ENCODE data around the gene KDM5B. TPM values are rescaled to one million over a fixed set of nuclear protein-coding genes. Genes with fewer than 3 reads are reported as not detected.
A peak's percentile ranks its signal among the peaks of the same experiment; 100 is the strongest.

KDM5B gene
- total RNA-seq, 2 experiments from 2014 or later = not detected

DNA sequence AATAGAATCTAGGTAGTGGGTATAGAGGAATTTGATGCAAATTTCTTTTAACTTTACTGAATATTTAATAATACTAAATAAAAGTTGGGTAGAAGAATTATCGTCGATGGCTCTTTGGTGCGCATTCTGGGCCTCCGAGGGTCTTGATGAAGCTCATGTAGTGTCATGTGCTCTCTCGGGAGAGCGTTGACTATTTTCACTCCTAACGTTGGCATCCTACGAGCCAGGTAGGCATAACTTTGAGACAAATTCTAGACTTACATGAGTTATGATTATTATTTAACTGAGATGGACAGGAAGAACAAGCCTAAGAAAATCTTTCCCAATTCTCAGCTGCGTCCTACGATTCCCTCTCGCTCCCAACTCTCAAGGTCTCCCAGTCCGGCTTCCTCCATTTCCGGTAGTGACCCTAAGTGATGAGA is 2.0 kb upstream of the KDM5B start:
- Histone ChIP-seq H3K79me2 (ENCODE audit: insufficient read depth, low read depth, low read length) (no peaks in the 10 kb centered on the region), H4K20me1 (ENCODE audit: insufficient read depth, low read length) (no peaks in the 10 kb centered on the region), H3K4me3 (ENCODE audit: low read depth, low read length, poor library complexity, severe bottlenecking) (peak overlapping the region; percentile 16), H2AFZ (ENCODE audit: low read length) (no peak overlapping the region), H3K27ac (ENCODE audit: low read depth, low read length, poor library complexity, severe bottlenecking) (no peak overlapping the region), H3K36me3 (ENCODE audit: insufficient read depth, low read length) (no peaks in the 10 kb centered on the region), H3K9me2 (ENCODE audit: insufficient read depth, low read length) (no peaks in the 10 kb centered on the region), H3K4me2 (ENCODE audit: low read length) (peak overlapping the region; percentile 71; the same call in 1 of the 2 replicates), H3K4me1 (ENCODE audit: insufficient read depth, low read length, poor library complexity, severe bottlenecking) (no peaks in the 10 kb centered on the region), H3K9me3 (ENCODE audit: low read length) (no peaks in the 10 kb centered on the region)
- POLR2A ChIA-PET = interaction anchor here (1.0 kb wide), 1 partner anchor 18 kb away, joined by 5 read pairs; no protein-coding TSS in a partner anchor
- TF ChIP-seq, protein P1, sequence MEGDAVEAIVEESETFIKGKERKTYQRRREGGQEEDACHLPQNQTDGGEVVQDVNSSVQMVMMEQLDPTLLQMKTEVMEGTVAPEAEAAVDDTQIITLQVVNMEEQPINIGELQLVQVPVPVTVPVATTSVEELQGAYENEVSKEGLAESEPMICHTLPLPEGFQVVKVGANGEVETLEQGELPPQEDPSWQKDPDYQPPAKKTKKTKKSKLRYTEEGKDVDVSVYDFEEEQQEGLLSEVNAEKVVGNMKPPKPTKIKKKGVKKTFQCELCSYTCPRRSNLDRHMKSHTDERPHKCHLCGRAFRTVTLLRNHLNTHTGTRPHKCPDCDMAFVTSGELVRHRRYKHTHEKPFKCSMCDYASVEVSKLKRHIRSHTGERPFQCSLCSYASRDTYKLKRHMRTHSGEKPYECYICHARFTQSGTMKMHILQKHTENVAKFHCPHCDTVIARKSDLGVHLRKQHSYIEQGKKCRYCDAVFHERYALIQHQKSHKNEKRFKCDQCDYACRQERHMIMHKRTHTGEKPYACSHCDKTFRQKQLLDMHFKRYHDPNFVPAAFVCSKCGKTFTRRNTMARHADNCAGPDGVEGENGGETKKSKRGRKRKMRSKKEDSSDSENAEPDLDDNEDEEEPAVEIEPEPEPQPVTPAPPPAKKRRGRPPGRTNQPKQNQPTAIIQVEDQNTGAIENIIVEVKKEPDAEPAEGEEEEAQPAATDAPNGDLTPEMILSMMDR (conservative IDR thresholded peaks at IDR 0.05; ENCODE audit: low read length) = no peak
- no peak for TF ChIP-seq EZH2phosphoT487 (IDR thresholded peaks at IDR 0.05; ENCODE audit: borderline replicate concordance, low read depth, low read length)
- intact Hi-C loops (cut with micrococcal nuclease; ENCODE audit: unreplicated experiment) = no loop called here
- no TSS peak for BruUV-seq (replicated peaks)
- no peak for DNase-seq (ENCODE audit: low spot score)
- CTCF ChIA-PET (ENCODE audit: unreplicated experiment) = interaction anchor here (1.1 kb wide), 1 partner anchor 1388 kb away, joined by 3 read pairs; no protein-coding TSS in a partner anchor

- no peak for DNase-seq (ENCODE audit: low spot score)
- H3K9me3 ChIP-seq (ENCODE audit: low read length) = no peaks in the 10 kb centered on the region
- ChIA-PET CTCF (ENCODE audit: unreplicated experiment) (interaction anchor here (1.1 kb wide), 1 partner anchor 1389 kb away, joined by 3 read pairs; no protein-coding TSS in a partner anchor), POLR2A (interaction anchor here (1.0 kb wide), 1 partner anchor 18 kb away, joined by 5 read pairs; no protein-coding TSS in a partner anchor)
- BruUV-seq (replicated peaks) = no TSS peak
- no peak overlapping the region for H3K4me2 ChIP-seq (ENCODE audit: low read length)
- no peaks in the 10 kb centered on the region for H3K9me2 ChIP-seq (ENCODE audit: insufficient read depth, low read length)
- H3K4me1 ChIP-seq (ENCODE audit: insufficient read depth, low read length, poor library complexity, severe bottlenecking) = no peaks in the 10 kb centered on the region
- no peak overlapping the region for H3K4me3 ChIP-seq (ENCODE audit: low read depth, low read length, poor library complexity, severe bottlenecking)
- H2AFZ ChIP-seq (ENCODE audit: low read length) = no peak overlapping the region
- no peaks in the 10 kb centered on the region for H3K36me3 ChIP-seq (ENCODE audit: insufficient read depth, low read length)
- no peak overlapping the region for H3K27ac ChIP-seq (ENCODE audit: low read depth, low read length, poor library complexity, severe bottlenecking)
- TF ChIP-seq, protein P1 (conservative IDR thresholded peaks at IDR 0.05; ENCODE audit: low read length) = no peak
- no peak for TF ChIP-seq EZH2phosphoT487 (IDR thresholded peaks at IDR 0.05; ENCODE audit: borderline replicate concordance, low read depth, low read length)
- H3K79me2 ChIP-seq (ENCODE audit: insufficient read depth, low read depth, low read length) = no peaks in the 10 kb centered on the region
- no peaks in the 10 kb centered on the region for H4K20me1 ChIP-seq (ENCODE audit: insufficient read depth, low read length)
- intact Hi-C loops (cut with micrococcal nuclease; ENCODE audit: unreplicated experiment) = no loop called here
Observed at GRCh38 chr1:202809597-202810159, 1.5 kb upstream of the KDM5B start.

DNA sequence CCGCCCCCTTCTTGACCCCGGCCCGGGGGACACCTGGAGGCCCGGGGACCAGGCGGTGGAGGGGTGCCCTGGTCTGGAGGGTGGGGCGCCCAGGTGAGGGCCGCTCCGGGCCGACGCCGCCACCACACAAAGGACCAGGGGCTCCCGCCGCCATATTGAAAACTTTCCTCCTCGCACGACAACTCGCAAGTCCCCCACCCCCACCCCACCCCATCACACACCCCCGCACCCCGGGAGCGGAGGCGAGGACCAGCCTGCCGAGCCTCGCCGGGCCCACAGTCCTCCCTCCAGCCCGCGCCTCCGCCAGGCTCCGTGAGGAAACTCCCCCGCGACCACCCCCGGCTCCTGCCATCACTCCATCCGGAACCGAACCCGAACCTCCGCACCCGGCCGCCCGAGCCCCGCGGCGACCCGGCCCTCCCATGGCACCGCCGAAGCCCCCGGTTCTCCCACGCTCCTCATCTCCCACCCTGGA is 733 bp downstream of the KDM5B start:
- ChIA-PET POLR2A (no interaction called here), CTCF (ENCODE audit: unreplicated experiment) (no interaction called here)
- H3K4me3 ChIP-seq (ENCODE audit: low read depth, low read length, poor library complexity, severe bottlenecking) = no peak overlapping the region
- no peak overlapping the region for H2AFZ ChIP-seq (ENCODE audit: low read length)
- intact Hi-C loops (cut with micrococcal nuclease; ENCODE audit: unreplicated experiment) = no loop called here
- no peak overlapping the region for H3K27ac ChIP-seq (ENCODE audit: low read depth, low read length, poor library complexity, severe bottlenecking)
- H3K4me1 ChIP-seq (ENCODE audit: insufficient read depth, low read length, poor library complexity, severe bottlenecking) = no peaks in the 10 kb centered on the region
- TF ChIP-seq, protein P1 (conservative IDR thresholded peaks at IDR 0.05; ENCODE audit: low read length) = no peak
- no peak for TF ChIP-seq EZH2phosphoT487 (IDR thresholded peaks at IDR 0.05; ENCODE audit: borderline replicate concordance, low read depth, low read length)
- no peaks in the 10 kb centered on the region for H3K9me3 ChIP-seq (ENCODE audit: low read length)
- no peak overlapping the region; the same call in 1 of the 2 replicates for H3K4me2 ChIP-seq (ENCODE audit: low read length)
- H4K20me1 ChIP-seq (ENCODE audit: insufficient read depth, low read length) = no peaks in the 10 kb centered on the region
- no TSS peak for BruUV-seq (replicated peaks)
- no peaks in the 10 kb centered on the region for H3K79me2 ChIP-seq (ENCODE audit: insufficient read depth, low read depth, low read length)
- H3K9me2 ChIP-seq (ENCODE audit: insufficient read depth, low read length) = no peaks in the 10 kb centered on the region
- no peak for DNase-seq (ENCODE audit: low spot score)
- H3K36me3 ChIP-seq (ENCODE audit: insufficient read depth, low read length) = no peaks in the 10 kb centered on the region
